ENCODE results near the gene USH1G. TPM values are rescaled to one million over a fixed set of nuclear protein-coding genes. Genes with fewer than 3 reads are reported as not detected.
A peak's percentile ranks its signal among the peaks of the same experiment; 100 is the strongest.

Gene USH1G
- total and polyA plus RNA-seq, 2 of the 13 experiments (the other 11 are each of a cell fraction or from before 2014, with no cell fraction given): 0.04 TPM; not detected in 1

- CTCF ChIA-PET (ENCODE audit: low intra/inter-chr PET ratio, low total read pairs): no interaction called here
- no peak for FAIRE-seq
- Histone ChIP-seq H4K20me1 (ENCODE audit: insufficient read depth, low read length) (no peaks in the 10 kb centered on the region), H3K27ac (ENCODE audit: extremely low read length, insufficient read depth, low read length) (no peak overlapping the region), H3K9me3 (ENCODE audit: low read length) (no peaks in the 10 kb centered on the region), H3K4me2 (ENCODE audit: low read depth, low read length) (no peak overlapping the region), H3K27me3 (ENCODE audit: control insufficient read depth in 1 of 2, insufficient read depth in 2 of 2, low read length in 2 of 2) (peaks cover 7 to 52% of the 10 kb centered on the region in 2 experiments; a peak in 4 of 5 replicates), H3K4me3 (replicated peaks in 1 of 3; ENCODE audit: insufficient read depth in 1 of 3, low read depth in 2 of 3, low read length in 3 of 3) (no peak overlapping the region), H3K36me3 (replicated peaks in 1 of 2; ENCODE audit: control insufficient read depth in 1 of 2, insufficient read depth in 2 of 2, low read length in 2 of 2) (no peaks in the 10 kb centered on the region), H3K79me2 (ENCODE audit: insufficient read depth, low read length) (no peaks in the 10 kb centered on the region), H3K9ac (ENCODE audit: insufficient read depth, low read depth, low read length) (no peak overlapping the region), H3K4me1 (ENCODE audit: insufficient read depth, low read length) (peaks cover 10% of the 10 kb centered on the region), H2AFZ (ENCODE audit: low read length) (no peak overlapping the region)
- intact Hi-C loops (cut with micrococcal nuclease; ENCODE audit: unreplicated experiment): no loop called here
- WGBS (ENCODE audit: low lambda C conversion rate): 80% methylated on average over 1 of the region's 32 CpGs
- no peak for DNase-seq (ENCODE audit: low spot score)
- no peak for TF ChIP-seq TAF15 (IDR thresholded peaks at IDR 0.05; ENCODE audit: low read depth, low read length, poor library complexity, severe bottlenecking)
- no peak for TF ChIP-seq GABPB1 (CRISPR knock-in tag; IDR thresholded peaks at IDR 0.05)
- no peak for TF ChIP-seq ZNF570 (CRISPR knock-in tag; IDR thresholded peaks at IDR 0.05; ENCODE audit: borderline replicate concordance)
- TF ChIP-seq CENPX (CRISPR knock-in tag; IDR thresholded peaks at IDR 0.05): no peak
- TF ChIP-seq NR2F6 (IDR thresholded peaks at IDR 0.05): no peak
- TF ChIP-seq NR2F6 (CRISPR knock-in tag; IDR thresholded peaks at IDR 0.05): no peak
- TF ChIP-seq MYC (CRISPR knock-in tag; IDR thresholded peaks at IDR 0.05; ENCODE audit: borderline replicate concordance): 0 out of 2 replicates have a peak, but pooled peaks have one; percentile 5
- POLR2A ChIA-PET: interaction anchor here (1.4 kb wide), 1 partner anchor 10 kb away, joined by 3 read pairs; no protein-coding TSS in a partner anchor
- in situ Hi-C loops (cut with HindIII; ENCODE audit: extremely low pct_ligation_motif_present, low pct_unique_long_range_greater_than_20kb): loop anchor here (5.0 kb wide), 1 partner anchor 150 kb away; no protein-coding TSS in a partner anchor
- ATAC-seq: no peak
- no TSS peak for BruUV-seq (replicated peaks)
Observed at GRCh38 chr17:74951680-74952421, 28.8 kb upstream of the USH1G start.

DNA sequence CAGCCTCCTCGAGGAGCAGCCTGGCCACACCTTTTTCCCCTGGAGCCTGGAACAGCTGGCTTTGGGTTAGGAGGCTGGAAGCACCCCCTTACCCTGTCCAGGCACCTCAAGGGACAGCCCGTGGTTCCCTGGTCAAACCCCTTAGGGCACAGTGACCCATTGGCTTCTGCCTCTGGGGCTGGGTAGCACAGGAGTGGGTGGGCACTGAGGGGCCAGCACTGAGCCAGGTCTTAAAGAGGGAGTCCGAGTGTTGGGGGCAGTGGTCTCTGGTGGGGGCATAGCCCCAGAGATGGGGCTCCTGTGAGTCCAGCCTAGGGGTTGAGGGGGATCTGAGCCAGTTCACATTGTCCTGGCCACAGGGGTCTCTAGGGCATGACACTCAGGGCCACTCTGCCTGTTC is 28.0 kb upstream of the USH1G start:
- DNase-seq (ENCODE audit: low spot score): no peak
- Histone ChIP-seq H3K27me3 (ENCODE audit: control insufficient read depth in 1 of 2, insufficient read depth in 2 of 2, low read length in 2 of 2) (peaks cover 10 to 59% of the 10 kb centered on the region in 2 experiments; a peak in 4 of 5 replicates), H3K79me2 (ENCODE audit: insufficient read depth, low read length) (no peaks in the 10 kb centered on the region), H4K20me1 (ENCODE audit: insufficient read depth, low read length) (no peaks in the 10 kb centered on the region), H3K36me3 (replicated peaks in 1 of 2; ENCODE audit: control insufficient read depth in 1 of 2, insufficient read depth in 2 of 2, low read length in 2 of 2) (no peaks in the 10 kb centered on the region), H3K4me2 (ENCODE audit: low read depth, low read length) (no peak overlapping the region), H3K27ac (ENCODE audit: extremely low read length, insufficient read depth, low read length) (no peak overlapping the region), H3K4me1 (ENCODE audit: insufficient read depth, low read length) (peaks cover 10% of the 10 kb centered on the region), H3K4me3 (replicated peaks in 1 of 3; ENCODE audit: insufficient read depth in 1 of 3, low read depth in 2 of 3, low read length in 3 of 3) (no peak overlapping the region), H3K9ac (ENCODE audit: insufficient read depth, low read depth, low read length) (no peak overlapping the region), H3K9me3 (ENCODE audit: low read length) (no peaks in the 10 kb centered on the region), H2AFZ (ENCODE audit: low read length) (no peak overlapping the region)
- ATAC-seq: no peak
- BruUV-seq (replicated peaks): no TSS peak
- intact Hi-C loops (cut with micrococcal nuclease; ENCODE audit: unreplicated experiment) (no loop called here), in situ Hi-C loops (cut with HindIII; ENCODE audit: extremely low pct_ligation_motif_present, low pct_unique_long_range_greater_than_20kb) (loop anchor here (5.0 kb wide), 1 partner anchor 149 kb away; no protein-coding TSS in a partner anchor)
- FAIRE-seq: no peak
- ChIA-PET POLR2A (interaction anchor here (0.5 to 1.4 kb wide), 2 partner anchors 11 to 81 kb away, joined by 3 read pairs; no protein-coding TSS in a partner anchor), CTCF (ENCODE audit: low intra/inter-chr PET ratio, low total read pairs) (no interaction called here)
- TF ChIP-seq ZNF605 (CRISPR knock-in tag; IDR thresholded peaks at IDR 0.05): no peak
- TF ChIP-seq TRIM24 (CRISPR knock-in tag; IDR thresholded peaks at IDR 0.05): no peak
- TF ChIP-seq ZNF615 (CRISPR knock-in tag; IDR thresholded peaks at IDR 0.05; ENCODE audit: borderline replicate concordance): no peak
- no peak for TF ChIP-seq ZNF749 (CRISPR knock-in tag; IDR thresholded peaks at IDR 0.05; ENCODE audit: borderline replicate concordance)
- TF ChIP-seq HNRNPH1 (optimal IDR thresholded peaks at IDR 0.05; ENCODE audit: low read depth, low read length): no peak
- no peak for TF ChIP-seq PBX2 (CRISPR knock-in tag; IDR thresholded peaks at IDR 0.05)
- TF ChIP-seq CENPT (CRISPR knock-in tag; IDR thresholded peaks at IDR 0.05; ENCODE audit: low read depth): no peak
- TF ChIP-seq ZNF788 (CRISPR knock-in tag; IDR thresholded peaks at IDR 0.05; ENCODE audit: borderline replicate concordance): no peak
- no peak for TF ChIP-seq NR2C2 (CRISPR knock-in tag; IDR thresholded peaks at IDR 0.05; ENCODE audit: borderline replicate concordance)
- TF ChIP-seq SALL2 (CRISPR knock-in tag; IDR thresholded peaks at IDR 0.05): no peak
- 7% methylated on average over 2 of the region's 3 CpGs for WGBS (ENCODE audit: low lambda C conversion rate)

Measured in HepG2 (cell line).